ENCODE results near the gene TLE7.

Gene TLE7

GRCh38 chr16:71448274-71448866 lies 6.5 kb upstream of the TLE7 start:
- DNase-seq, result no peak

GRCh38 chr16:71443714-71444113 lies 1.9 kb upstream of the TLE7 start:
- no peak for DNase-seq

- DNase-seq, result peak; percentile 25
Observed at GRCh38 chr16:71441348-71442050, 355 bp downstream of the TLE7 start.

- DNase-seq, result no peak
Observed at GRCh38 chr16:71440669-71441347, 1.0 kb downstream of the TLE7 start.

GRCh38 chr16:71439523-71439922 lies 2.3 kb downstream of the TLE7 start:
- no peak for DNase-seq

- no peak for DNase-seq
Observed at GRCh38 chr16:71436473-71436872, 5.4 kb downstream of the TLE7 start.

GRCh38 chr16:71432906-71433305 lies 8.9 kb downstream of the TLE7 start:
- no peak for DNase-seq

- DNase-seq, result no peak
Observed at GRCh38 chr16:71431991-71432390, 9.9 kb downstream of the TLE7 start.

- DNase-seq, result no peak
Observed at GRCh38 chr16:71431176-71431575, 10.7 kb downstream of the TLE7 start.

GRCh38 chr16:71430744-71431143 lies 11.1 kb downstream of the TLE7 start:
- DNase-seq, result no peak

GRCh38 chr16:71429581-71429980 lies 12.3 kb downstream of the TLE7 start:
- no peak for DNase-seq

GRCh38 chr16:71428883-71429282 lies 13.0 kb downstream of the TLE7 start:
- DNase-seq, result no peak

GRCh38 chr16:71428385-71428784 lies 13.5 kb downstream of the TLE7 start:
- no peak for DNase-seq

GRCh38 chr16:71426880-71427615 lies 14.8 kb downstream of the TLE7 start:
- DNase-seq, result no peak

- peak; percentile 12 for DNase-seq
Observed at GRCh38 chr16:71426069-71426879, 15.6 kb downstream of the TLE7 start.

GRCh38 chr16:71425746-71426068 lies 16.1 kb downstream of the TLE7 start:
- DNase-seq, result no peak

- DNase-seq, result no peak
Observed at GRCh38 chr16:71424626-71425025, 17.2 kb downstream of the TLE7 start.

- no peak for DNase-seq
Observed at GRCh38 chr16:71423865-71424264, 18.0 kb downstream of the TLE7 start.

GRCh38 chr16:71423016-71423415 lies 18.8 kb downstream of the TLE7 start:
- DNase-seq, result no peak

GRCh38 chr16:71421911-71422310 lies 19.9 kb downstream of the TLE7 start:
- peak; percentile 15 for DNase-seq

GRCh38 chr16:71414038-71414437 lies 27.8 kb downstream of the TLE7 start:
- no peak for DNase-seq

GRCh38 chr16:71413341-71413740 lies 28.5 kb downstream of the TLE7 start:
- no peak for DNase-seq
